PC-3 (cell line): ENCODE results near the gene TARS3. TPM values are rescaled to one million over a fixed set of nuclear protein-coding genes. Genes with fewer than 3 reads are reported as not detected.
"Not testable (repeated sequence)": the region's sequence is repeated elsewhere in the genome, so short reads cannot be mapped to it uniquely, and the experiment has no call there.

ENCODE experiments used
- ATAC-seq: fragments of 200-7000 bp; cut with Tn5 transposase; 2 replicates; pipeline ENCODE4 v1.9.1; 2020; ENCODE audit warnings: mild to moderate bottlenecking, moderate library complexity
- BruUV-seq: library from RNA; stranded (reverse); fragments of 400-500 nt; replicated peaks from 2 replicates; lab custom pipeline; 2021; lab: Mats Ljungman, UMichigan
- CTCF ChIA-PET: fragments of 300-600 bp; sonication (Branson Sonifier 250); formaldehyde crosslinking; loops from one replicate; lab custom pipeline; 2022; ENCODE audit warnings: antibody characterized with exemption; lab: Charles Lee
- POLR2A ChIA-PET: fragments of 300-600 bp; sonication (Branson Sonifier 250); formaldehyde crosslinking; loops from one replicate; lab custom pipeline; 2022; ENCODE audit warnings: antibody characterized with exemption; ENCODE audit not compliant: unreplicated experiment; lab: Charles Lee
- DNase-seq: peaks from one replicate; pipeline ENCODE4 v3.0.0-alpha.2; 2015
- H2AFZ ChIP-seq: fragments of 300-600 bp; sonication (generic); 2 replicates; pipeline ENCODE4 v1.6.0; 2016; ENCODE audit warnings: antibody characterized with exemption, low read length
- H3F3A ChIP-seq: fragments of 300-600 bp; sonication (generic); one replicate; pipeline ENCODE4 v1.6.0; 2017; ENCODE audit warnings: antibody characterized with exemption, low read length, control low read depth, mild to moderate bottlenecking; ENCODE audit not compliant: unreplicated experiment
- H3K27ac ChIP-seq: fragments of 300-600 bp; sonication (generic); 2 replicates; pipeline ENCODE4 v1.5.1; 2016; ENCODE audit warnings: mild to moderate bottlenecking, low read length
- H3K27me3 ChIP-seq: fragments of 300-600 bp; sonication (generic); 2 replicates; pipeline ENCODE4 v1.6.1; 2016; ENCODE audit warnings: low read length, mixed read lengths
- H3K36me3 ChIP-seq: fragments of 300-600 bp; sonication (generic); 2 replicates; pipeline ENCODE4 v1.6.1; 2016; ENCODE audit warnings: low read depth, mixed run types, low read length, mixed read lengths
- H3K4me1 ChIP-seq: fragments of 300-600 bp; sonication (generic); 2 replicates; pipeline ENCODE4 v1.5.1; 2016; ENCODE audit warnings: low read length; ENCODE audit not compliant: insufficient read depth
- H3K4me2 ChIP-seq: fragments of 300-600 bp; sonication (generic); 2 replicates; pipeline ENCODE4 v1.6.0; 2016; ENCODE audit warnings: low read length
- H3K4me3 ChIP-seq: fragments of 300-600 bp; sonication (generic); 2 replicates; pipeline ENCODE4 v1.5.1; 2016; ENCODE audit warnings: mild to moderate bottlenecking, low read length, mixed read lengths
- H3K79me2 ChIP-seq: fragments of 300-600 bp; sonication (generic); 2 replicates; pipeline ENCODE4 v1.6.1; 2017; ENCODE audit warnings: low read length, mixed read lengths
- H3K9ac ChIP-seq: fragments of 300-600 bp; sonication (generic); 2 replicates; pipeline ENCODE4 v1.6.0; 2016; ENCODE audit warnings: mild to moderate bottlenecking, low read length
- H3K9me2 ChIP-seq: fragments of 300-600 bp; sonication (generic); replicated peaks from 2 replicates; pipeline ENCODE4 v1.6.1; 2016; ENCODE audit warnings: mixed run types, low read length, mixed read lengths
- H3K9me3 ChIP-seq: fragments of 300-600 bp; sonication (generic); 2 replicates; pipeline ENCODE4 v1.6.1; 2016; ENCODE audit warnings: low read length, mixed read lengths
- H4K20me1 ChIP-seq: fragments of 300-600 bp; sonication (generic); 2 replicates; pipeline ENCODE4 v1.6.1; 2016; ENCODE audit warnings: low read length, mixed read lengths
- EZH2 ChIP-seq: fragments of 300-600 bp; sonication (generic); IDR thresholded peaks from one replicate; pipeline ENCODE4 v1.6.1; 2017; ENCODE audit warnings: antibody characterized with exemption, mild to moderate bottlenecking, low read length; ENCODE audit not compliant: unreplicated experiment
- EZH2phosphoT487 ChIP-seq: fragments of 300-600 bp; sonication (generic); IDR thresholded peaks from 2 replicates; pipeline ENCODE4 v1.6.1; 2018; ENCODE audit warnings: mild to moderate bottlenecking, antibody characterized with exemption, low read length, borderline replicate concordance
- intact Hi-C: fragments of 100-400 bp; cut with micrococcal nuclease; formaldehyde crosslinking; loops from 2 replicates; pipeline ENCODE4 v1.9.0; 2023
- total RNA-seq: library from RNA; depleted of rRNA; stranded (reverse); fragments of >200 nt; gene quantifications from 2 replicates; pipeline ENCODE4 v1.2.3, GENCODE V29; 2014
- TF ChIP-seq, protein P1 (sequence below): fragments of 300-600 bp; sonication (generic); conservative IDR thresholded peaks from 2 replicates; pipeline ENCODE4 v1.5.1; 2017; ENCODE audit warnings: antibody characterized with exemption, low read depth, mild to moderate bottlenecking, low read length

TARS3 gene
- total RNA-seq, 1 experiment from 2014 or later, result 5.4 TPM

DNA sequence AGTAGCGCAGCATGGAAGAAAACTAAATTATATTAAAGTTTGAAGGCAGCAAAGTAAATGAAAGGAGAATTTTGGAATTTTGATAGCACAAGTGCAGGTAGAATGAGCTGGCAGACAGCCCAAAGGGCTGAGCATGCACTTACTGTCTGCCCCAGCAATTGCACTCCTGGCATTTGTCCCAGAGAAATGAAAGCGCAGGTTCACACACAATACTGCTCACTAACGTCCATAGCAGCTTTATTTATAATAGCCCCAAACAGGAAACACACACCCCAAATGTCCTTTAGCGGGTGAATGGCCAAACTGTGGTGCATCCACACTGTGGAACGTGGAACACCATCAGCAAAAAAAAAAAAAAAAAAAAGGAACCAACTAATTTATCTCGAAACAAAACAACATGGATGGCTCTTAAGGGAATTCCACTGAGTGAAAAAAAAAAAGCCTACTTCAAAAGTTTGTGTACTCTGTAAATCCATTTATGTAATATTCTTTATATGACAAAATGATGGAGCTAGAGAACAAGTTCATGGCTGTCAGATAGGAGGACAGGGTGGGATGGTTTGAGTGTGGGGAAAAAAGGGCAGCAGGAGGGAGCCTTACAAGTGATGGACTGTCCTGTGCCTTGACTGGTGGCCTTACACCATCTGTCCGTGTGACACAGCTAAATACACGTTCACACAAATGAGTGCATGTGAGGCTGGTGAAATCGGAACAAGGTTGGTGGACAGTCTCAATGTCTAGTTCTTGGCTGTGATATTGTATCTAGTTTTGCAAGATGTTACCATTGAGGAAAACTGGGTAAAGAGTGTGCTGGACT is 66.1 kb downstream of the TARS3 start:
- no peaks in the 10 kb centered on the region for H3K36me3 ChIP-seq
- H3K9me3 ChIP-seq, result no peaks in the 10 kb centered on the region
- ATAC-seq (no peak), DNase-seq (no peak)
- H3K4me1 ChIP-seq, result peaks cover 6% of the 10 kb centered on the region
- H3F3A ChIP-seq, result no peaks in the 10 kb centered on the region
- BruUV-seq, result no TSS peak
- H3K4me3 ChIP-seq, result no peak overlapping the region
- no peak overlapping the region for H3K9ac ChIP-seq
- POLR2A ChIA-PET, result no interaction called here
- TF ChIP-seq, protein P1, sequence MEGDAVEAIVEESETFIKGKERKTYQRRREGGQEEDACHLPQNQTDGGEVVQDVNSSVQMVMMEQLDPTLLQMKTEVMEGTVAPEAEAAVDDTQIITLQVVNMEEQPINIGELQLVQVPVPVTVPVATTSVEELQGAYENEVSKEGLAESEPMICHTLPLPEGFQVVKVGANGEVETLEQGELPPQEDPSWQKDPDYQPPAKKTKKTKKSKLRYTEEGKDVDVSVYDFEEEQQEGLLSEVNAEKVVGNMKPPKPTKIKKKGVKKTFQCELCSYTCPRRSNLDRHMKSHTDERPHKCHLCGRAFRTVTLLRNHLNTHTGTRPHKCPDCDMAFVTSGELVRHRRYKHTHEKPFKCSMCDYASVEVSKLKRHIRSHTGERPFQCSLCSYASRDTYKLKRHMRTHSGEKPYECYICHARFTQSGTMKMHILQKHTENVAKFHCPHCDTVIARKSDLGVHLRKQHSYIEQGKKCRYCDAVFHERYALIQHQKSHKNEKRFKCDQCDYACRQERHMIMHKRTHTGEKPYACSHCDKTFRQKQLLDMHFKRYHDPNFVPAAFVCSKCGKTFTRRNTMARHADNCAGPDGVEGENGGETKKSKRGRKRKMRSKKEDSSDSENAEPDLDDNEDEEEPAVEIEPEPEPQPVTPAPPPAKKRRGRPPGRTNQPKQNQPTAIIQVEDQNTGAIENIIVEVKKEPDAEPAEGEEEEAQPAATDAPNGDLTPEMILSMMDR, result no peak
- TF ChIP-seq EZH2 (no peak), EZH2phosphoT487 (no peak)
- no peak overlapping the region for H3K4me2 ChIP-seq
- intact Hi-C loops, result no loop called here
- H3K9me2 ChIP-seq, result no peaks in the 10 kb centered on the region
- CTCF ChIA-PET, result interaction anchor here (0.6 kb wide), 1 partner anchor 17 kb away, joined by 3 read pairs; no protein-coding TSS in a partner anchor
- no peaks in the 10 kb centered on the region for H4K20me1 ChIP-seq
- no peak overlapping the region for H2AFZ ChIP-seq
- H3K27ac ChIP-seq, result no peak overlapping the region
- H3K79me2 ChIP-seq, result no peaks in the 10 kb centered on the region
- H3K27me3 ChIP-seq, result no peaks in the 10 kb centered on the region

DNA sequence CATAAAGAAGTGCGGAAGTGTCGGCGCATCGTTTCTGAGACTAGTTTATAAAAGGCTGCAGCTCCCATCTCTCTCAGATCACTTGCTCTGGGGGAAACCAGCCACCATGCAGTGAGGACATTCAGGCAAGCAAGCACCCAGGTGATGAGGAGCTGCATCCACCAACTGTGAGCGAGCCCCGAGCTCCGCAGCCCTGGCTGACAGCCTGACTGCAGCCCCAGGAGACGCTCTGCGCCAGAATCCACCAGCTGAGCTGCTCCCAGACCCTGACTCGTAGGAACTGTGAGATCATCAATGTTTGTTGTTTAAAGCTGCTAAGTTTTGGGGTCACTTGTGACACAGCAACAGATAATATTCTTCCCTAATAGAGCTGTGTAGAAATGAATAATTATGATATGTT is 67.1 kb downstream of the TARS3 start:
- no peaks in the 10 kb centered on the region for H3K36me3 ChIP-seq
- H3K27me3 ChIP-seq, result no peaks in the 10 kb centered on the region
- intact Hi-C loops, result no loop called here
- no peak for DNase-seq
- no peak overlapping the region for H3K27ac ChIP-seq
- peaks cover 10% of the 10 kb centered on the region for H3K4me1 ChIP-seq
- TF ChIP-seq EZH2, result no peak
- no peaks in the 10 kb centered on the region for H4K20me1 ChIP-seq
- no peak overlapping the region for H3K9ac ChIP-seq
- ChIA-PET CTCF (no interaction called here), POLR2A (no interaction called here)
- no peaks in the 10 kb centered on the region for H3K9me2 ChIP-seq
- no peaks in the 10 kb centered on the region for H3F3A ChIP-seq
- ATAC-seq, result no peak
- H3K79me2 ChIP-seq, result no peaks in the 10 kb centered on the region
- H3K4me2 ChIP-seq, result no peak overlapping the region
- H3K9me3 ChIP-seq, result no peaks in the 10 kb centered on the region
- BruUV-seq, result no TSS peak
- H2AFZ ChIP-seq, result no peak overlapping the region
- no peak overlapping the region for H3K4me3 ChIP-seq

DNA sequence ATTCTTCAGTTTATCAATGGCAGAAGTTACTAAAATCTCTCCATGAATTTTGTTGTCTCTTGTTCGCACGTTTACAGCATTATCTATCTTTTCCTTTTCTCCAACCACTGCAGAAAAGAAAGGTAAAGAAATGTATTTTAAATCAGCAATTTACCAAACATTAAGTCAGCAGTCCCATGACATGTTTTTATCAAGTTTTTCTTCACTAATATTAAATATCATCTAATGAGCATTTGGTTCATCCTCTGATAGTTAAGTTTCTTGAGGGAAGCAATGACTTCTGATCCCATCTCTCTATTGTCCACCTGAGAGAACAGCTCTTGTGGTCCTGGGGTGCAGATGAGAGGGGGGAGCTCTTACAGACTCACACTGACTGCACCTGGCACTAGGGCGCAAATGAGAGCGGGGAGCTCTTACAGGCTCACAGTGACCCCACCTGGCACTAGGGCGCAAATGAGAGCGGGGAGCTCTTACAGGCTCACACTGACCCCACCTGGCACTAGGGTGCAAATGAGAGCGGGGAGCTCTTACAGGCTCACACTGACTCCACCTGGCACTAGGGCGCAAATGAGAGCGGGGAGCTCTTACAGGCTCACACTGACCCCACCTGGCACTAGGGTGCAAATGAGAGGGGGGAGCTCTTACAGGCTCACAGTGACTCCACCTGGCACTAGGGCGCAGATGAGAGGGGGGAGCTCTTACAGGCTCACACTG is 69.5 kb downstream of the TARS3 start:
- H3K4me2 ChIP-seq, H2AFZ ChIP-seq, POLR2A ChIA-PET, H3K9me2 ChIP-seq, H3K27me3 ChIP-seq, intact Hi-C loops, H3F3A ChIP-seq, H3K36me3 ChIP-seq, ATAC-seq, H3K4me3 ChIP-seq, DNase-seq, H3K9ac ChIP-seq, H3K9me3 ChIP-seq, BruUV-seq, H3K27ac ChIP-seq: not testable (repeated sequence)
- CTCF ChIA-PET, result interaction anchor here (0.6 kb wide), 1 partner anchor 187 kb away, joined by 4 read pairs; no protein-coding TSS in a partner anchor
- H3K4me1 ChIP-seq, result peaks cover 24% of the 10 kb centered on the region
- H3K79me2 ChIP-seq, result peaks cover 22% of the 10 kb centered on the region
- TF ChIP-seq, protein P1, result peak; percentile 34; the same call in 1 of the 2 replicates
- peaks cover 10% of the 10 kb centered on the region for H4K20me1 ChIP-seq
